Mucosa of descending colon (tissue), 3 donors: Measurements from ENCODE around the gene TUBB3. TPM values are rescaled to one million over a fixed set of nuclear protein-coding genes. Genes with fewer than 3 reads are reported as not detected.

Source experiments
- ATAC-seq: fragments of 200-7000 bp; cut with Tn5 transposase; one replicate; pipeline ENCODE4 v1.9.1; 2020; ENCODE audit warnings: mild to moderate bottlenecking, moderate library complexity
- DNase-seq, 3 donors: peaks; one replicate each; pipeline ENCODE4 v3.0.0-alpha.2; 2020
- H3K36me3 ChIP-seq: fragments of 200-600 bp; one replicate; pipeline ENCODE4 v1.8.0; 2021; ENCODE audit warnings: low read depth, mild to moderate bottlenecking
- H3K4me1 ChIP-seq: fragments of 200-600 bp; one replicate; pipeline ENCODE4 v1.8.0; 2021; ENCODE audit warnings: low read depth, mild to moderate bottlenecking
- H3K4me3 ChIP-seq: fragments of 200-600 bp; one replicate; pipeline ENCODE4 v1.8.0; 2021; ENCODE audit warnings: mild to moderate bottlenecking
- H3K9me3 ChIP-seq: fragments of 200-600 bp; one replicate; pipeline ENCODE4 v1.8.0; 2021; ENCODE audit warnings: mild to moderate bottlenecking
- intact Hi-C, 2 donors: fragments of 100-400 bp; cut with DNase I in 1 of 2; cut with micrococcal nuclease in 1 of 2; formaldehyde crosslinking; loops; one replicate each; pipeline versions ENCODE4 v1.11.0 to v1.11.1; 2022; cut with DNase I, micrococcal nuclease
- total RNA-seq, 3 donors: library from RNA; stranded (reverse); fragmentation: NEBNext Ultra II Directional in 2 of 3; extraction: Animal tissue kit (Norgen Biotek cat#: 25700) in 2 of 3; gene quantifications; one replicate each; pipeline versions ENCODE4 v1.2.1 to v1.2.4, GENCODE V29; 2021 to 2023
- TF ChIP-seq, protein P1 (sequence below): fragments of 200-600 bp; IDR thresholded peaks from one replicate; pipeline ENCODE4 v1.8.0; 2022; ENCODE audit warnings: antibody characterized with exemption, mild to moderate bottlenecking
- donor health status: DM: no; HTN: no; CAD: no; lungs with moderate emphysema.
- donor health status: DM: no; HTN: no; CAD: no.
- donor health status: DM: no; HTN: yes; CAD: no.

The TUBB3 gene
- total RNA-seq, 3 donors from 2014 or later, result 1.8 to 26.8 (median 7.5) TPM

DNA sequence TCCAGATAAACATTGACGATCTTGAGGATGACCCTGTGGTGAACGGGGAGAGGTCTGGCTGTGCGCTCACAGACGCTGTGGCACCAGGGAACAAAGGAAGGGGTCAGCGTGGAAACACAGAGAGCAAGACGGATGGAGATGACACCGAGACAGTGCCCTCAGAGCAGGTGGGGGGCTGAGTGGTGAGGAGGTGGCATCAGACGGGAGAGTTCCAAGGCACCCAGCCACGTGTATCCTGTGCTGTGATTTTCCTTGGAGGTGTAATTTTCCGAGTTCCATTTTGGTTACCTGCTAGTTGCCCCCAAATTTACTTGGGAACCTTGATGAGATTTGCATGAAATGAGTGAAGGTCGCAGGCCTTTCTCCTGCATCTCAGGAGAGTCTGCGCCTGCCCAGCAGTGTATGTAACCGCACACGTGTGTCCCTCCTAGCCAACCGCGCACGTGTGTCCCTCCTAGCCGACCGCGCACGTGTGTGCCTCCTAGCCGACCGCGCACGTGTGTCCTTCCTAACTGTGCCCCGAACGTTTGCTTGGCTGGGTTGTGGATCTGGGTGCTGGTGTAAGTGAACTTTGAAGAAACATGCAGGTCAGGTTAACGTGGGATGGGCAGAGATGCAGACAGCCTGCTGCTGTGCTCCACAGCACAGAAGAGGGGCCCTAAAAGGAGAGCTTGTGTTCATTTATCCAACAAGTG is 39.6 kb upstream of the TUBB3 start:
- intact Hi-C loops, result no loop called here
- Histone ChIP-seq H3K36me3 (peaks cover 3% of the 10 kb centered on the region), H3K9me3 (no peaks in the 10 kb centered on the region), H3K4me3 (no peak overlapping the region), H3K4me1 (no peaks in the 10 kb centered on the region)
- ATAC-seq (no peak), DNase-seq (no peak)
- TF ChIP-seq, protein P1, sequence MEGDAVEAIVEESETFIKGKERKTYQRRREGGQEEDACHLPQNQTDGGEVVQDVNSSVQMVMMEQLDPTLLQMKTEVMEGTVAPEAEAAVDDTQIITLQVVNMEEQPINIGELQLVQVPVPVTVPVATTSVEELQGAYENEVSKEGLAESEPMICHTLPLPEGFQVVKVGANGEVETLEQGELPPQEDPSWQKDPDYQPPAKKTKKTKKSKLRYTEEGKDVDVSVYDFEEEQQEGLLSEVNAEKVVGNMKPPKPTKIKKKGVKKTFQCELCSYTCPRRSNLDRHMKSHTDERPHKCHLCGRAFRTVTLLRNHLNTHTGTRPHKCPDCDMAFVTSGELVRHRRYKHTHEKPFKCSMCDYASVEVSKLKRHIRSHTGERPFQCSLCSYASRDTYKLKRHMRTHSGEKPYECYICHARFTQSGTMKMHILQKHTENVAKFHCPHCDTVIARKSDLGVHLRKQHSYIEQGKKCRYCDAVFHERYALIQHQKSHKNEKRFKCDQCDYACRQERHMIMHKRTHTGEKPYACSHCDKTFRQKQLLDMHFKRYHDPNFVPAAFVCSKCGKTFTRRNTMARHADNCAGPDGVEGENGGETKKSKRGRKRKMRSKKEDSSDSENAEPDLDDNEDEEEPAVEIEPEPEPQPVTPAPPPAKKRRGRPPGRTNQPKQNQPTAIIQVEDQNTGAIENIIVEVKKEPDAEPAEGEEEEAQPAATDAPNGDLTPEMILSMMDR, result no peak

DNA sequence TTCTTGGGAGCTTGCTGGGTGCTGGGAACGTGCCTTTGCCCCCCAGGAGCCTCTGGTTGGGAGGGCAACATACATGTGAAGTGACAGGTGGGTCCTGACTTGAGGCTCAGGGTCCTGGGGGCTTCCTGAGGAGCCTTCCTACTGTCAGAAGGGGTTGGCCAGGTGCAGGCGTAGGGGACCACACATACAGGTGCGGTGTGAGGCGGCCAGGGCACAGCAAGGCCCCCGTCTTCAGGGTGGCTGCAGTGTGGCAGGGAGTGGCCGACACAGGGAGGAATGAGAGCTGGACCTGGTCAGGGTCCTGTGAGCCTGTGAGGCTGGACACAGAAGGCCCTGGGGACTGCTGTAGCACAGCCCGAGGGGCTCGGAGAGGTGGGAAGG is 39.1 kb upstream of the TUBB3 start:
- no peak for DNase-seq
- ATAC-seq, result no peak
- H3K9me3 ChIP-seq, result no peaks in the 10 kb centered on the region
- H3K4me1 ChIP-seq, result no peaks in the 10 kb centered on the region
- TF ChIP-seq, protein P1, result no peak
- no peak overlapping the region for H3K4me3 ChIP-seq
- H3K36me3 ChIP-seq, result peaks cover 3% of the 10 kb centered on the region
- intact Hi-C loops, result no loop called here

- Histone ChIP-seq H3K9me3 (no peaks in the 10 kb centered on the region), H3K4me3 (no peak overlapping the region), H3K36me3 (peaks cover 3% of the 10 kb centered on the region), H3K4me1 (no peaks in the 10 kb centered on the region)
- intact Hi-C loops, result no loop called here
- ATAC-seq, result no peak
- DNase-seq, result no peak
- TF ChIP-seq, protein P1, result no peak
Measured at GRCh38 chr16:89887243-89887642, 35.9 kb upstream of the TUBB3 start.

- H3K4me1 ChIP-seq, result no peaks in the 10 kb centered on the region
- no peak for DNase-seq
- no peaks in the 10 kb centered on the region for H3K9me3 ChIP-seq
- H3K4me3 ChIP-seq, result no peak overlapping the region
- no peak for ATAC-seq
- intact Hi-C loops, result no loop called here
- TF ChIP-seq, protein P1, result no peak
- peaks cover 3% of the 10 kb centered on the region for H3K36me3 ChIP-seq
Measured at GRCh38 chr16:89890200-89890599, 32.9 kb upstream of the TUBB3 start.

DNA sequence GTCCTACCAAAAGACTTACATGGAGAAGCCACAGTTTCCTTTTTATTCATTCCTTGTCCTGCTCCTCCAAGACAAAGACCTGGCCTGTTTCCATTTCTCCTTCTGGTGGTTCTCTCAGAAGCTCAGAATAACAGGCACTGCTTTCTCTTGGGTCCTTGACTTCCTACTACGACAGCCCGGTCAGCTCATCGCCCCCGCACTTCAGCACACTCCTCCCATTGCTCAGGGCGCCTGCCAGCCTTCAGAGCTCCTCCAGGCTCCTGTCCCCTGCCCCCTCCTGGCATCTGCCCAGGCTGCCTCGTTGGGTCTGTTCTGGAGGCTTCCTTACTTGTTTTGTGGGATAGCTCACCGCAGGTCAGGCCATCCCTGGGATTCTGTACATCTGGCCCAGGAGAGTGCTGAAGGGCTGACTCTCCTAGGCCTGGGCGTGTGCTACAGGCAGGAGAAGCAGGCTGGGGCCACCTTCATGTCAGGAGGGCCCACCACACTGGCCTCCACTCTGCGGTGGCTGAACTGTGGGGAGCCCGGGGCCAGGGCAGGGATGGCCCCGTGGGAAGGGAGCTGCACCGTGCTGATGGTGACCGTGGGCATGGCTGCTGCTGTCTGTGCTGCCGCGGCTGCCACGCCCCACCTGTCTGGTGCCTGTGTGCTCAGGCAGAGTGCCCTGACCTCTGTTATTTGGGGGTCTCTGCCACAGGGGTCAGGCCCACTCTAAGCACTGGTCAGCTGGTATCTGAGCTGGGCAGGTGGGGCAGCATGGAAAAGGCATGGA is 32.1 kb upstream of the TUBB3 start:
- H3K9me3 ChIP-seq, result no peaks in the 10 kb centered on the region
- TF ChIP-seq, protein P1, result no peak
- no peak overlapping the region for H3K4me3 ChIP-seq
- intact Hi-C loops, result no loop called here
- H3K4me1 ChIP-seq, result no peaks in the 10 kb centered on the region
- DNase-seq, result no peak
- ATAC-seq, result no peak
- H3K36me3 ChIP-seq, result peaks cover 3% of the 10 kb centered on the region
